ENCODE data around the gene PGBD5. TPM values are rescaled to one million over a fixed set of nuclear protein-coding genes. Genes with fewer than 3 reads are reported as not detected.

Gene PGBD5
- total and polyA plus RNA-seq, 2 donors (not counting 1 experiment from before 2014, with no cell fraction given) = 0.10 to 0.17 TPM

- H3K27me3 ChIP-seq (ENCODE audit: control insufficient read depth, insufficient read depth, low read length) = no peaks in the 10 kb centered on the region
- no peak overlapping the region for H3K4me3 ChIP-seq (replicated peaks in 1 of 4; ENCODE audit: control extremely low read depth in 1 of 4, insufficient read depth in 1 of 4, low read depth in 3 of 4, low read length in 4 of 4)
- H3K27ac ChIP-seq (ENCODE audit: insufficient read depth, low read length) = no peak overlapping the region
- H3K9ac ChIP-seq (ENCODE audit: insufficient read depth, low read length) = no peak overlapping the region
- H3K36me3 ChIP-seq (ENCODE audit: control insufficient read depth, insufficient read depth, low read length) = no peaks in the 10 kb centered on the region
- H3K4me1 ChIP-seq (ENCODE audit: control insufficient read depth, extremely low read depth, insufficient read depth, low read length) = no peaks in the 10 kb centered on the region
- no peak for DNase-seq (ENCODE audit: low read depth in 2 of 2)
- H3K79me2 ChIP-seq (ENCODE audit: control insufficient read depth, insufficient read depth, low read length) = no peaks in the 10 kb centered on the region
- no peak overlapping the region for H3K4me2 ChIP-seq (ENCODE audit: extremely low read depth, insufficient read depth, low read length)
- no peaks in the 10 kb centered on the region for H4K20me1 ChIP-seq (ENCODE audit: control insufficient read depth, extremely low read depth, insufficient read depth, low read length)
- H3K9me3 ChIP-seq (ENCODE audit: control insufficient read depth, insufficient read depth, low read depth, low read length) = no peaks in the 10 kb centered on the region
- H2AFZ ChIP-seq (ENCODE audit: low read length) = no peak overlapping the region
- no peak for TF ChIP-seq CTCF (conservative IDR thresholded peaks at IDR 0.05 in 1 of 2, IDR thresholded peaks at IDR 0.05 in 1 of 2; ENCODE audit: low read depth in 1 of 2, low read length in 2 of 2)
- TF ChIP-seq EZH2 (IDR thresholded peaks at IDR 0.05; ENCODE audit: low read length, missing control alignments) = no peak
Measured at GRCh38 chr1:230285351-230285750, 140.8 kb downstream of the PGBD5 start.

- H3K36me3 ChIP-seq (ENCODE audit: control insufficient read depth, insufficient read depth, low read length) = peaks cover 3% of the 10 kb centered on the region
- H3K9me3 ChIP-seq (ENCODE audit: control insufficient read depth, insufficient read depth, low read depth, low read length) = no peaks in the 10 kb centered on the region
- H3K4me1 ChIP-seq (ENCODE audit: control insufficient read depth, extremely low read depth, insufficient read depth, low read length) = no peaks in the 10 kb centered on the region
- no peak overlapping the region for H3K4me2 ChIP-seq (ENCODE audit: extremely low read depth, insufficient read depth, low read length)
- TF ChIP-seq EZH2 (IDR thresholded peaks at IDR 0.05; ENCODE audit: low read length, missing control alignments) (no peak), CTCF (conservative IDR thresholded peaks at IDR 0.05 in 1 of 2, IDR thresholded peaks at IDR 0.05 in 1 of 2; ENCODE audit: low read depth in 1 of 2, low read length in 2 of 2) (no peak)
- H3K27ac ChIP-seq (ENCODE audit: insufficient read depth, low read length) = no peak overlapping the region
- H4K20me1 ChIP-seq (ENCODE audit: control insufficient read depth, extremely low read depth, insufficient read depth, low read length) = no peaks in the 10 kb centered on the region
- no peak overlapping the region for H3K4me3 ChIP-seq (replicated peaks in 1 of 4; ENCODE audit: control extremely low read depth in 1 of 4, insufficient read depth in 1 of 4, low read depth in 3 of 4, low read length in 4 of 4)
- no peaks in the 10 kb centered on the region for H3K79me2 ChIP-seq (ENCODE audit: control insufficient read depth, insufficient read depth, low read length)
- no peaks in the 10 kb centered on the region for H3K27me3 ChIP-seq (ENCODE audit: control insufficient read depth, insufficient read depth, low read length)
- no peak overlapping the region for H3K9ac ChIP-seq (ENCODE audit: insufficient read depth, low read length)
- no peak overlapping the region for H2AFZ ChIP-seq (ENCODE audit: low read length)
- no peak for DNase-seq (ENCODE audit: low read depth in 2 of 2)
Measured at GRCh38 chr1:230284891-230285290, 141.2 kb downstream of the PGBD5 start.

GRCh38 chr1:230283678-230284077 lies 142.5 kb downstream of the PGBD5 start:
- no peak overlapping the region for H3K4me3 ChIP-seq (replicated peaks in 1 of 4; ENCODE audit: control extremely low read depth in 1 of 4, insufficient read depth in 1 of 4, low read depth in 3 of 4, low read length in 4 of 4)

More at GRCh38 chr1:230283678-230284077, 142.5 kb downstream of the PGBD5 start:
- Histone ChIP-seq H4K20me1 (ENCODE audit: control insufficient read depth, extremely low read depth, insufficient read depth, low read length) (no peaks in the 10 kb centered on the region), H3K4me1 (ENCODE audit: control insufficient read depth, extremely low read depth, insufficient read depth, low read length) (no peaks in the 10 kb centered on the region), H2AFZ (ENCODE audit: low read length) (no peak overlapping the region), H3K4me2 (ENCODE audit: extremely low read depth, insufficient read depth, low read length) (no peak overlapping the region), H3K9ac (ENCODE audit: insufficient read depth, low read length) (no peak overlapping the region), H3K36me3 (ENCODE audit: control insufficient read depth, insufficient read depth, low read length) (peaks cover 5% of the 10 kb centered on the region), H3K27me3 (ENCODE audit: control insufficient read depth, insufficient read depth, low read length) (no peaks in the 10 kb centered on the region), H3K9me3 (ENCODE audit: control insufficient read depth, insufficient read depth, low read depth, low read length) (no peaks in the 10 kb centered on the region), H3K79me2 (ENCODE audit: control insufficient read depth, insufficient read depth, low read length) (no peaks in the 10 kb centered on the region), H3K27ac (ENCODE audit: insufficient read depth, low read length) (no peak overlapping the region)
- TF ChIP-seq CTCF (conservative IDR thresholded peaks at IDR 0.05 in 1 of 2, IDR thresholded peaks at IDR 0.05 in 1 of 2; ENCODE audit: low read depth in 1 of 2, low read length in 2 of 2) = no peak
- no peak for TF ChIP-seq EZH2 (IDR thresholded peaks at IDR 0.05; ENCODE audit: low read length, missing control alignments)
- no peak for DNase-seq (ENCODE audit: low read depth in 2 of 2)

Data from fibroblast of lung (primary cell).